OCI-LY1 (cell line): ENCODE data around the gene INSYN1.

Experiments used
- EZH2 ChIP-seq: fragments of 200-600 bp; sonication (generic), shearing (Covaris generic); IDR thresholded peaks from 2 replicates; pipeline ENCODE4 v1.8.0; 2017; ENCODE audit warnings: borderline replicate concordance, mixed run types, mild to moderate bottlenecking, antibody characterized with exemption, low read length, moderate library complexity, mixed read lengths
- TF ChIP-seq, protein P1 (sequence below): fragments of 200-600 bp; sonication (generic), shearing (Covaris generic); IDR thresholded peaks from 2 replicates; pipeline ENCODE4 v1.5.1; 2017; ENCODE audit warnings: mild to moderate bottlenecking, antibody characterized with exemption, low read length, moderate library complexity, mixed read lengths

DNA sequence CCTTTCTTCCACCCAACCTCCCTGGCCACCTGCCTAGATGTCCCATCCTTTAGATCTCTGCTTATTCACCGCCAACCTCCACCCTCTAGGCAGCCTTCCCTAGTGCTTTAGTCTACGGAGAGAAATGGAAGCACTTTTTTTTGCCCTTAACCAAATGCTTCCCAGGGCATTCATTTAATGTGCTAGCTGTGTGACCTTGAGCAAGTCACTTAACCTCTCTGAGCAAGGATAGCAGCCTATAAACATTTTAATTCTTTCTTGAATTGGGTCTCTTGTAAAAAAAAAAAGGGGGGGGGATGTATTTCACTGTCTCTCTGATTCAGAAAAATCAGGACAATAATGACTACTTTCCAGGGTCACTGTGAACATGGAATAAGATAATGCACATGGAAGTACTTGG is 3.2 kb upstream of the INSYN1 start:
- TF ChIP-seq, protein P1, sequence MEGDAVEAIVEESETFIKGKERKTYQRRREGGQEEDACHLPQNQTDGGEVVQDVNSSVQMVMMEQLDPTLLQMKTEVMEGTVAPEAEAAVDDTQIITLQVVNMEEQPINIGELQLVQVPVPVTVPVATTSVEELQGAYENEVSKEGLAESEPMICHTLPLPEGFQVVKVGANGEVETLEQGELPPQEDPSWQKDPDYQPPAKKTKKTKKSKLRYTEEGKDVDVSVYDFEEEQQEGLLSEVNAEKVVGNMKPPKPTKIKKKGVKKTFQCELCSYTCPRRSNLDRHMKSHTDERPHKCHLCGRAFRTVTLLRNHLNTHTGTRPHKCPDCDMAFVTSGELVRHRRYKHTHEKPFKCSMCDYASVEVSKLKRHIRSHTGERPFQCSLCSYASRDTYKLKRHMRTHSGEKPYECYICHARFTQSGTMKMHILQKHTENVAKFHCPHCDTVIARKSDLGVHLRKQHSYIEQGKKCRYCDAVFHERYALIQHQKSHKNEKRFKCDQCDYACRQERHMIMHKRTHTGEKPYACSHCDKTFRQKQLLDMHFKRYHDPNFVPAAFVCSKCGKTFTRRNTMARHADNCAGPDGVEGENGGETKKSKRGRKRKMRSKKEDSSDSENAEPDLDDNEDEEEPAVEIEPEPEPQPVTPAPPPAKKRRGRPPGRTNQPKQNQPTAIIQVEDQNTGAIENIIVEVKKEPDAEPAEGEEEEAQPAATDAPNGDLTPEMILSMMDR, result no peak
- TF ChIP-seq EZH2, result no peak
